ENCODE results near the gene DNAJC11.
"Not testable (repeated sequence)": the region's sequence is repeated elsewhere in the genome, so short reads cannot be mapped to it uniquely, and the experiment has no call there.

Gene DNAJC11

GRCh38 chr1:6653436-6654290, 48.0 kb downstream of the DNAJC11 start:
- DNase-seq (ENCODE audit: low read depth in 3 of 3) = no peak

GRCh38 chr1:6652986-6653385, 48.6 kb downstream of the DNAJC11 start:
- no peak for DNase-seq (ENCODE audit: low read depth in 3 of 3)

GRCh38 chr1:6651909-6652308, 49.7 kb downstream of the DNAJC11 start:
- DNase-seq (ENCODE audit: low read depth in 3 of 3) = no peak

- no peak for DNase-seq (ENCODE audit: low read depth in 3 of 3)
These were observed 53.1 kb downstream of the DNAJC11 start for GRCh38 chr1:6648556-6648955.

GRCh38 chr1:6646499-6647148, 55.0 kb downstream of the DNAJC11 start:
- no peak for DNase-seq (ENCODE audit: low read depth in 3 of 3)

- DNase-seq (ENCODE audit: low read depth in 3 of 3) = no peak
These were observed 56.6 kb downstream of the DNAJC11 start for GRCh38 chr1:6645018-6645417.

- not testable (repeated sequence) for DNase-seq (ENCODE audit: low read depth in 3 of 3)
These were observed 60.7 kb downstream of the DNAJC11 start for GRCh38 chr1:6640867-6641266.

GRCh38 chr1:6638226-6638625, 63.4 kb downstream of the DNAJC11 start:
- no peak for DNase-seq (ENCODE audit: low read depth in 3 of 3)

- DNase-seq (ENCODE audit: low read depth in 3 of 3) = no peak
These were observed 63.8 kb downstream of the DNAJC11 start for GRCh38 chr1:6637770-6638169.

- DNase-seq (ENCODE audit: low read depth in 3 of 3) = not testable (repeated sequence)
These were observed 64.8 kb downstream of the DNAJC11 start for GRCh38 chr1:6636778-6637177.

- DNase-seq (ENCODE audit: low read depth in 3 of 3) = no peak
These were observed 65.5 kb downstream of the DNAJC11 start for GRCh38 chr1:6635910-6636760.

- no peak for DNase-seq (ENCODE audit: low read depth in 3 of 3)
These were observed 66.3 kb downstream of the DNAJC11 start for GRCh38 chr1:6635161-6635909.

- peak in 1 of 3 donors; percentile 18 for DNase-seq (ENCODE audit: low read depth in 3 of 3)
These were observed 67.1 kb downstream of the DNAJC11 start for GRCh38 chr1:6634371-6635052.

- DNase-seq (ENCODE audit: low read depth in 3 of 3) = no peak
These were observed 68.8 kb downstream of the DNAJC11 start for GRCh38 chr1:6632588-6633514.

- DNase-seq (ENCODE audit: low read depth in 3 of 3) = no peak
These were observed 70.6 kb downstream of the DNAJC11 start for GRCh38 chr1:6631058-6631457.

GRCh38 chr1:6630027-6630426, 71.6 kb downstream of the DNAJC11 start:
- DNase-seq (ENCODE audit: low read depth in 3 of 3) = no peak

- no peak for DNase-seq (ENCODE audit: low read depth in 3 of 3)
These were observed 72.6 kb downstream of the DNAJC11 start for GRCh38 chr1:6628971-6629479.

- no peak for DNase-seq (ENCODE audit: low read depth in 3 of 3)
These were observed 73.6 kb downstream of the DNAJC11 start for GRCh38 chr1:6627841-6628545.

GRCh38 chr1:6627031-6627430, 74.6 kb downstream of the DNAJC11 start:
- no peak for DNase-seq (ENCODE audit: low read depth in 3 of 3)
